Keratinocyte (primary cell): ENCODE results near the gene MAML2. TPM values are rescaled to one million over a fixed set of nuclear protein-coding genes. Genes with fewer than 3 reads are reported as not detected.

Experiments
- DNase-seq: peaks from one replicate; pipeline ENCODE4 v3.0.0-alpha.2; 2011; ENCODE audit warnings: low read depth, missing footprints, low spot score
- FAIRE-seq: peaks from 2 replicates; lab custom pipeline; 2011; peaks lifted over from hg19 to GRCh38; lab: Jason Lieb, UNC
- H2AFZ ChIP-seq: 2 replicates; pipeline ENCODE4 v1.6.0; 2012; ENCODE audit warnings: low read length, control low read depth, inconsistent platforms; ENCODE audit not compliant: control insufficient read depth
- H3K27ac ChIP-seq: 2 replicates; pipeline ENCODE4 v1.5.1; 2011; ENCODE audit warnings: low read length; ENCODE audit not compliant: control insufficient read depth, insufficient read depth
- H3K27me3 ChIP-seq: 3 replicates; pipeline ENCODE4 v1.6.0; 2011; ENCODE audit warnings: low read length; ENCODE audit not compliant: control insufficient read depth, insufficient read depth; ENCODE audit errors: extremely low read depth
- H3K36me3 ChIP-seq, 2 experiments: 2 replicates in 1 of 2; 3 replicates in 1 of 2; pipeline ENCODE4 v1.5.1; 2011; ENCODE audit warnings: low read length in 2 of 2, mild to moderate bottlenecking in 1 of 2; ENCODE audit not compliant: control insufficient read depth in 2 of 2, insufficient read depth in 2 of 2; ENCODE audit errors: extremely low read depth in 1 of 2
- H3K4me1 ChIP-seq: 3 replicates; pipeline ENCODE4 v1.5.1; 2011; ENCODE audit warnings: low read length; ENCODE audit not compliant: control insufficient read depth, insufficient read depth; ENCODE audit errors: extremely low read depth
- H3K4me2 ChIP-seq: 3 replicates; pipeline ENCODE4 v1.6.0; 2011; ENCODE audit warnings: low read depth, low read length; ENCODE audit not compliant: control insufficient read depth, insufficient read depth; ENCODE audit errors: extremely low read depth
- H3K4me3 ChIP-seq, 3 experiments: fragments of 200-600 bp in 1 of 3; sonication (generic) in 1 of 3; 2 replicates in 2 of 3; 3 replicates in 1 of 3; pipeline ENCODE4 v1.5.1; 2011 to 2016; ENCODE audit warnings: low read length in 3 of 3, mild to moderate bottlenecking in 3 of 3, control low read depth in 2 of 3, inconsistent platforms in 1 of 3, low read depth in 1 of 3, mixed read lengths in 1 of 3, mixed run types in 1 of 3, moderate library complexity in 1 of 3; ENCODE audit not compliant: control insufficient read depth in 2 of 3, insufficient read depth in 2 of 3; ENCODE audit errors: extremely low read depth in 1 of 3
- H3K79me2 ChIP-seq: 2 replicates; pipeline ENCODE4 v1.6.0; 2012; ENCODE audit warnings: low read length; ENCODE audit not compliant: control insufficient read depth, insufficient read depth
- H3K9ac ChIP-seq: 3 replicates; pipeline ENCODE4 v1.6.0; 2011; ENCODE audit warnings: low read length; ENCODE audit not compliant: control insufficient read depth, insufficient read depth; ENCODE audit errors: extremely low read depth
- H3K9me1 ChIP-seq: 3 replicates; pipeline ENCODE4 v1.6.0; 2011; ENCODE audit warnings: low read length; ENCODE audit not compliant: control insufficient read depth, insufficient read depth; ENCODE audit errors: extremely low read depth
- H3K9me3 ChIP-seq: 2 replicates; pipeline ENCODE4 v1.5.1; 2012; ENCODE audit warnings: low read depth, low read length; ENCODE audit not compliant: control insufficient read depth
- H4K20me1 ChIP-seq: 3 replicates; pipeline ENCODE4 v1.6.0; 2011; ENCODE audit warnings: low read length; ENCODE audit not compliant: control insufficient read depth, insufficient read depth; ENCODE audit errors: extremely low read depth
- CTCF ChIP-seq, 3 experiments: IDR thresholded peaks in 1 of 3; conservative IDR thresholded peaks in 1 of 3; optimal IDR thresholded peaks in 1 of 3; 2 replicates in 2 of 3; 3 replicates in 1 of 3; pipeline versions ENCODE3 to v1.5.1; 2011; ENCODE audit warnings: low read length in 3 of 3, mild to moderate bottlenecking in 3 of 3, moderate library complexity in 2 of 3, control low read depth in 1 of 3, inconsistent platforms in 1 of 3; ENCODE audit not compliant: insufficient read depth in 2 of 3; ENCODE audit errors: extremely low read depth in 1 of 3
- EZH2 ChIP-seq: IDR thresholded peaks from one replicate; pipeline ENCODE4 v1.6.1; 2012; ENCODE audit warnings: inconsistent platforms, mild to moderate bottlenecking, low read length, moderate library complexity
- dilution Hi-C: fragments of 300-500 bp; cut with MboI; formaldehyde crosslinking; loops from one replicate; pipeline ENCODE4 v1.7.0; 2020; ENCODE audit warnings: low sequenced_read_pairs; ENCODE audit not compliant: extremely low pct_ligation_motif_present
- polyA plus RNA-seq, 5 experiments: library from polyadenylated mRNA; depleted of rRNA in 3 of 5; stranded (reverse) in 3 of 5; stranded (forward) in 1 of 5; unstranded in 1 of 5; fragments of >200 nt; gene quantifications; 1 replicate in 1 of 5; 2 replicates in 3 of 5; 3 replicates in 1 of 5; pipeline versions ENCODE4 v1.2.1 to v1.2.3, GENCODE V29; 2011 to 2012; ENCODE audit warnings: missing spikeins in 2 of 5, low read depth in 1 of 5, low replicate concordance in 1 of 5

MAML2 gene
- polyA plus RNA-seq, 1 donor (not counting 4 experiments of a cell fraction or from before 2014, with no cell fraction given) = 4.2 TPM

GRCh38 chr11:96136613-96137298 is 206.2 kb downstream of the MAML2 start:
- H3K9me3 ChIP-seq = no peaks in the 10 kb centered on the region
- TF ChIP-seq CTCF (optimal IDR thresholded peaks at IDR 0.05 in 1 of 3, IDR thresholded peaks at IDR 0.05 in 1 of 3, conservative IDR thresholded peaks at IDR 0.05 in 1 of 3; ENCODE audit: extremely low read depth in 1 of 3, insufficient read depth in 2 of 3, low read length in 3 of 3) (no peak), EZH2 (no peak)
- H3K9ac ChIP-seq = no peak overlapping the region
- H3K27me3 ChIP-seq = no peaks in the 10 kb centered on the region
- no peaks in the 10 kb centered on the region for H3K36me3 ChIP-seq
- peaks cover 9% of the 10 kb centered on the region for H3K4me1 ChIP-seq
- no peak overlapping the region for H3K27ac ChIP-seq
- no peak overlapping the region for H3K4me2 ChIP-seq
- dilution Hi-C loops = no loop called here
- H2AFZ ChIP-seq = no peak overlapping the region
- no peak overlapping the region for H3K4me3 ChIP-seq
- no peaks in the 10 kb centered on the region for H3K79me2 ChIP-seq
- H4K20me1 ChIP-seq = no peaks in the 10 kb centered on the region
- FAIRE-seq (no peak), DNase-seq (no peak)
- H3K9me1 ChIP-seq = no peaks in the 10 kb centered on the region

- Histone ChIP-seq H3K27me3 (no peaks in the 10 kb centered on the region), H3K9me3 (no peaks in the 10 kb centered on the region), H3K36me3 (no peaks in the 10 kb centered on the region), H2AFZ (no peak overlapping the region), H3K9me1 (no peaks in the 10 kb centered on the region), H3K9ac (no peak overlapping the region), H4K20me1 (no peaks in the 10 kb centered on the region), H3K4me1 (peaks cover 9% of the 10 kb centered on the region), H3K27ac (no peak overlapping the region), H3K4me3 (no peak overlapping the region), H3K4me2 (no peak overlapping the region), H3K79me2 (no peaks in the 10 kb centered on the region)
- FAIRE-seq = no peak
- TF ChIP-seq EZH2 (no peak), CTCF (optimal IDR thresholded peaks at IDR 0.05 in 1 of 3, IDR thresholded peaks at IDR 0.05 in 1 of 3, conservative IDR thresholded peaks at IDR 0.05 in 1 of 3; ENCODE audit: extremely low read depth in 1 of 3, insufficient read depth in 2 of 3, low read length in 3 of 3) (no peak)
- dilution Hi-C loops = no loop called here
- DNase-seq = no peak
Observed at GRCh38 chr11:96134602-96135001, 208.4 kb downstream of the MAML2 start.
